Hematopoietic multipotent progenitor cell treated with erythropoietin and hydrocortisone succinate and interleukin-3 and kit ligand, for 8 days (in vitro differentiated cells): ENCODE measurements around the gene CNTNAP3.
"Not testable (repeated sequence)": the region's sequence is repeated elsewhere in the genome, so short reads cannot be mapped to it uniquely, and the experiment has no call there.

Source experiments
- DNase-seq: peaks from one replicate; pipeline ENCODE4 v3.0.0-alpha.2; 2015

CNTNAP3 gene

DNA sequence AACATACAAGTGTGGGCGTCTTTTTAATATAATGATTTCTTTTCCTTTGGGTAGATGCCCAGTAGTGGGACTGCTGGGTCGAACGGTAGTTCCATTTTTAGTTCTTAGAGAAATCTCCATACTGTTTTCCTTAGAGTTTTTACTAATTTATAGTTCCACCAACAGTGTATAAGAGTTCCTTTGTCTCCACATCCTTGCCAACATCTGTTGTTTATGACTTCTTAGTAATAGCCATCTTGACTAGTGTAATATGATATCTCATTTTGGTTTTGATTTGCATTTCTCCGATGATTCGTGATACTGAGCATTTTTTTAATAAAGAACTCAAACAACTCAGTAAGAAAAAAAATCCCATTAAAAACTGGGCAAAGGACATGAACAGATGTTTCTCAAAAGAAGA is 225.0 kb downstream of the CNTNAP3 start:
- not testable (repeated sequence) for DNase-seq

DNA sequence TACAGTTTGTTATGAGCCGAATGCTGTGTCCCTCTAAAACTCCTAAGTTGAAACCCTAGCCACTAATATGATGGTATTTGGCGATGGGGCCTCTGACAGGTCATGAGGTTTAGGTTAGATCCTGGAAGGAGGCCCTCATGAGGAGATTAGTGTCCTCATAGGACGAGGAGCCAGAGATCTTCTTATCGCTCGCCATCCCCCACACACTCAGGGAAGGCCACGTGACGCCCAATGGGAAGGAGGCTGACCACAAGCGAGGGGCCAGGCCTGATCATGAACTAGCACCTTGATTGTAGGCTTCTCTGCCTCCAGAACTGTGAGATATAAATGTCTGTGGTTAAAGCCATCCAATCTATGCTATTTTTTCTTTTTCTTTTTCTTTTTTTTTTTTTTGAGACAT is 233.5 kb downstream of the CNTNAP3 start:
- not testable (repeated sequence) for DNase-seq

DNA sequence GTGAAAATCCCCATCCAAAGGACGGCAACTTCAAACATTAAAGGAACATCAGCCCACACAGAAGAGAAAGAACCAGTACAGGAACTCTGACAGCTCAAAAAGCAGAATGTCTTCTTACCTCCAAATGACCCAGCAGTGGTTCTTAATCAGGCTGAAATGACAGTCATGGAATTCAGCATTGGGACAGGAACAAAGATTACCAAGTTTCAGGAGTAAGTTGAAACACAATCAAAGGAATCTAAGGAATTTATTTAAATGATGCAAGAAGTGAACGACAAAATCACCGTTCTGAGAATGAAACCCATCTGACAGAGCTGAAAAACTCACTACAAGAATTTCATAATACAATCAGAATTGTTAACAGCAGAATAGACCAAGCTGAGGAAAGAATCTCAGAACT is 241.1 kb downstream of the CNTNAP3 start:
- DNase-seq: not testable (repeated sequence)

GRCh38 chr9:39042352-39042803 is 245.6 kb downstream of the CNTNAP3 start:
- DNase-seq: not testable (repeated sequence)

DNA sequence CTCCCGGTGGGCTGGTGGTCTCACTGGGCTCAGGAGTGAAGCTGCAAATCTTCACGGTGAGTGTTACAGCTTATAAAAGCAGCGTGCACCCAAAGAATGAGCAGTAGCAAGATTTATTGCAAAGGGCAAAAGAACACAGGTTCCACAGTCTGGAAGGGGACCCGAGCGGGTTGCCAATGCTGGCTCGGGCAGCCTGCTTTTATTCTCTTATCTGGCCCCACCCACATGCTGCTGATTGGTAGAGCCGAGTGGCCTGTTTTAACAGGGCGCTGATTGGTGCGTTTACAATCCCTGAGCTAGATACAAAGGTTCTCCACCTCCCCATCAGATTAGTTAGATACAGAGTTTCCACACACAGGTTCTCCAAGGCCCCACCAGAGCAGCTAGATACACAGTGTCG is 246.2 kb downstream of the CNTNAP3 start:
- DNase-seq: not testable (repeated sequence)

GRCh38 chr9:39039148-39039547 is 248.8 kb downstream of the CNTNAP3 start:
- not testable (repeated sequence) for DNase-seq

DNA sequence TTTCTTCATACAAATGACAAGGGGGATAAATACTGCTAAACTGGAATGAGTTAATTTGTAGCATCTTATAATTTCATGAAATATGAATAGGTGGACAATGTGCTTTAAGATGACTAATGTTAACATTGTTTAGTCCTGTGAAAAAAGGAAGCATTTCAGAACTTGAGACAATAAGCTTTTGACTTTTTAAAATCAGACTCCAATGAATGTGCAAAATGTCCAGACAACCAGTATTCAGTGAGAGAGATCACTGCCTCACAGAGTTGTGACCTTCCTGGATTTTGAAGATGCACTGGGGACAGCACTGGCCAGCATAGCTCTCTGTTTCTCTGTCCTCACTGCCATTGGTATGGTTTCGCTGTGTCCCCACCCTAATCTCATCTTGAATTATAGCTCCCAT is 249.7 kb downstream of the CNTNAP3 start:
- not testable (repeated sequence) for DNase-seq

- not testable (repeated sequence) for DNase-seq
Observed at GRCh38 chr9:39033849-39034248, 254.1 kb downstream of the CNTNAP3 start.

- DNase-seq: not testable (repeated sequence)
Observed at GRCh38 chr9:39030204-39031019, 257.6 kb downstream of the CNTNAP3 start.

- not testable (repeated sequence) for DNase-seq
Observed at GRCh38 chr9:39028855-39029254, 259.1 kb downstream of the CNTNAP3 start.

DNA sequence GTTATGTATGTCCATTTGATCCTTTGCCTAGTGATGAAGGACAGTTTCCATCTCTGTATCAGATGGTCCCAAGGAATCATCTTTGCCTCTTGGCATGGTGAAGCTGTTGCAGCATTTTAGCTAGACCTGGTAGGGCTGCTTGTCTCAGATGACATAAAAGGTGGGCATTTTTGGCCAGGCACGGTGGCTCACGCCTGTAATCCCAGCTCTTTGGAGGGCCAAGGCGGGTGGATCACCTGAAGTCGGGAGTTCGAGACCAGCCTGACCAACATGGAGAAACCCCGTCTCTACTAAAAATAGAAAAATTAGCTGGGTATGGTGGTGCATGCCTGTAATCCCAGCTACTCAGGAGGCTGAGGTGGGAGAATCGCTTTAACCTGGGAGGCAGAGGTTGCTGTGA is 259.8 kb downstream of the CNTNAP3 start:
- not testable (repeated sequence) for DNase-seq

GRCh38 chr9:39025911-39026588 is 261.9 kb downstream of the CNTNAP3 start:
- not testable (repeated sequence) for DNase-seq
